Measurements from ENCODE around the gene SPTAN1.
"Not testable (repeated sequence)": the region's sequence is repeated elsewhere in the genome, so short reads cannot be mapped to it uniquely, and the experiment has no call there.

The SPTAN1 gene

GRCh38 chr9:128552153-128552743, at the start of gene SPTAN1:
Gene SPTAN1, plus strand, starts transcription at chr9:128552587. Its CDS starts 14,154 bp downstream, at chr9:128566741.
- DNase-seq (ENCODE audit: low read depth) = peak; percentile 67

DNA sequence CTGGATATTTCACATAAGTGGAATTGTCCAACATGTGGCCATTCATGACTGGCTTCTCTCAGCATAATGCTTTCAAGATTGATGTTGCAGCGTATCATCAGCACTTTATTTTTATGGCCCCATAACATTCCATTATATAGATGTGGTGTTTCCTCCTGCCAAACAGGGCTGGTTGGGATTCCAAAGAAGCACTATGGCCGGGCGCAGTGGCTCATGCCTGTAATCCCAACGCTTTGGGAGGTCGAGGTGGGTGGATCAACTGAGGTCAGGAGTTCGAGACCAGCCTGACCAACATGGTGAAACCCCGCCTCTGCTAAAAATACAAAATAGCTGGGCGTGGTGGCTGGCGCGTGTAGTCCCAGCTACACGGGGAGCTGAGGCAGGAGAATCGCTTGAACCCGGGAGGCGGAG, 49.0 kb upstream of the SPTAN1 start:
- DNase-seq (ENCODE audit: low read depth) = not testable (repeated sequence)

- no peak for DNase-seq (ENCODE audit: low read depth)
Measured at GRCh38 chr9:128503870-128504269, 48.5 kb upstream of the SPTAN1 start.

DNA sequence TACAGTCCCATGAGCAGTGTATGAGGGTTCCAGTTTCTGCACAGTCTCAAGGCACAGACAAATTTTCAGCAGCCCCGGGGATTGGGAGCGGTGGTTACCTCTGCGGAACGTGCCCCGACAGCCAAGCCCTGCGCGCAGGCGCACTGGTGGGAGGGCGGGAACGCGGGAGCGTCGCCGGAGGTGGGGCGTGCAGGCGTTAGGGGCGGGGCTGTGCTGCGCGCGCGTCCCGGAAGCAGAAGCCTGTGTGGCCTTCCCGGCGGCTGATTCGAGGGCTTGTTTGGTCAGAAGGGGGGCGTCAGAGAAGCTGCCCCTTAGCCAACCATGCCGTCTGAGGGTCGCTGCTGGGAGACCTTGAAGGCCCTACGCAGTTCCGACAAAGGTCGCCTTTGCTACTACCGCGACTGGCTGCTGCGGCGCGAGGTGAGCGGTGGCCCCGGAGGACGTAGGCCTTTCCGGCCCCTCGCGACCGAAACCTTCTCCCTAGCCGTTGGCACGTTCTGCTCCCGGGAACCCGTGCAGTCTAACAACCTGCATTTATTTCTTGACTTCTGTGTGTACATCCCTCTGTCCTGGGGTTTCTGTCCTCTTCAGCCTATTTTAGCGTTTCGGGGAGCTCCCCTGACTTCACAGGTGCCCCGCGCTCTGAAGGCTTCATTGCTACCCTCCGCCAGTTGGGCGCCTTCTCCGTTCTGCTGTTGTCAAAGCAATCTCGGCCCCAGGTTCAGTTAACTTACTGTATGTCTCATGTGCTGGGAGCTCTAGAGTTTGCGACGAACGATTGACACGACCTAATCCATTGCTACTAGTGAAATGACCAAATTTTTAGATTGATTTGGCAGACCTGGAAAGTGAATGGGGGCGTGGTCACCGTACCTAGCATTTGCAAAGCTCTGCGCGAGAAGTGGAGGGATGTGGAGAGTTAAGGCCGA, 47.6 kb upstream of the SPTAN1 start, which contains the start of gene GLE1:
GLE1 (plus strand) TSS at position 235 of the 929 bp plus-strand sequence; CDS start at position 322, 87 bp downstream.
- DNase-seq (ENCODE audit: low read depth) = peak; percentile 84

- DNase-seq (ENCODE audit: low read depth) = no peak
Measured at GRCh38 chr9:128505414-128505765, 47.0 kb upstream of the SPTAN1 start.

- DNase-seq (ENCODE audit: low read depth) = not testable (repeated sequence)
Measured at GRCh38 chr9:128505906-128506305, 46.5 kb upstream of the SPTAN1 start.

GRCh38 chr9:128512820-128513219, 39.6 kb upstream of the SPTAN1 start:
- DNase-seq (ENCODE audit: low read depth) = no peak

- DNase-seq (ENCODE audit: low read depth) = no peak
Measured at GRCh38 chr9:128521956-128522355, 30.4 kb upstream of the SPTAN1 start.

- DNase-seq (ENCODE audit: low read depth) = no peak
Measured at GRCh38 chr9:128523199-128523925, 29.0 kb upstream of the SPTAN1 start.

GRCh38 chr9:128526720-128527119, 25.7 kb upstream of the SPTAN1 start:
- DNase-seq (ENCODE audit: low read depth) = no peak

- DNase-seq (ENCODE audit: low read depth) = no peak
Measured at GRCh38 chr9:128528445-128529160, 23.8 kb upstream of the SPTAN1 start.

DNA sequence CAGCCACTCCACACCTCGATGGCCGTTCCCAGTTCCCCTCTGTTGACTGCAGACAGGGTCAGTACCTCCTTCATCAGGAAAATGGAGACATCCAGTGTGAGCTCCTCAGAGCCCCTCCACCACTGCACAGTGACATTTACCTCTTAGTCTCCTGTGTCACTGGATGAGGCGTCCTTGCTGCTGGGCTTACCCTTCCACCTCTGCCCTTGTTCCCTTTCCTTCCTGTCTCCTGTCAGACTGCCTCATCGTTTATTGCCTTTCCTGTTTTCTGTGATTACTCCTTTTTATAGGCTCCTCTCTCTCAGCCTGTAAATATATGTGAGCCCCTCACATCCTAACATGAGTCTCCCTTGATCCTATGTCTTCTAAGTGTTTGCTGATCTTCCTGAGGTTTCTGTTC, 23.2 kb upstream of the SPTAN1 start:
- no peak for DNase-seq (ENCODE audit: low read depth)

DNA sequence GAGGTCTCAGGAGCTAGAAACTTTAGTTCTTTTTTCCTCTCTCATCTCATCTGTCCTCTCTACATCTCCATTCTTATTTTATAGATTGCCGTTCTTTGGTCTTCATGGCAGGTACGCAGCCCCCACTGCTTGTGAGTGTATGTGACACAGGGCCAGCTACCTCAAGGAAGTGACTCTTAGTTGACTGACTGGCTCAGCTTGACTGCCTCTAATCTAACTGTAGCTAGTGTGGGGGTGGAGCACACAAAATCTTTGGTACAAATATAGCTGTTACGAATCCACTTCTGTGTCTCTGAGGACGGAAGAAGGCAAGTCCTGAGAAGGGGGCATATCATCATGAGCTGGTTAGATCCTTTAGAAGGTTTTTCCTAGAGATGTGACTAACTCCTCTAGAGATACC, 19.8 kb upstream of the SPTAN1 start:
- no peak for DNase-seq (ENCODE audit: low read depth)

GRCh38 chr9:128540634-128541360, 11.6 kb upstream of the SPTAN1 start:
- DNase-seq (ENCODE audit: low read depth) = no peak

DNA sequence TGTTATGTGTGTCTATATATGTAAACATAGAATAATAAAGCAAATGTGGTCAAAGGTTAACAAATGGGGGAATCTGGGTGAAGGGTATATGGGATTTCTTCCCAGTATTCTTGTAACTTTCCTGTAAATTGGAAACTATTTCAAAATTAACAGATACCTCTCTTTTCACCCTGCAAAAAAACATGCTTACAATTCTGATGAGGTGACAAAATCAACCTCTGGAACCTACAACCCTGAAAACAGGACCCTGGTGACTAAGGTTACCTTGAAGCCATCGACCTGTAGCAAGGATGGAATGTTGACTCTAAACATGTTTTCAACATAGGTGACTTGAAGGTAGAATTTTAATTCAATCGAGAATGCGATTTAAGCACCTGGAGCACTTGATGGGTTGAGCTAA, 5.9 kb upstream of the SPTAN1 start:
- no peak for DNase-seq (ENCODE audit: low read depth)

GRCh38 chr9:128548876-128549275, 3.5 kb upstream of the SPTAN1 start:
- DNase-seq (ENCODE audit: low read depth) = no peak

DNA sequence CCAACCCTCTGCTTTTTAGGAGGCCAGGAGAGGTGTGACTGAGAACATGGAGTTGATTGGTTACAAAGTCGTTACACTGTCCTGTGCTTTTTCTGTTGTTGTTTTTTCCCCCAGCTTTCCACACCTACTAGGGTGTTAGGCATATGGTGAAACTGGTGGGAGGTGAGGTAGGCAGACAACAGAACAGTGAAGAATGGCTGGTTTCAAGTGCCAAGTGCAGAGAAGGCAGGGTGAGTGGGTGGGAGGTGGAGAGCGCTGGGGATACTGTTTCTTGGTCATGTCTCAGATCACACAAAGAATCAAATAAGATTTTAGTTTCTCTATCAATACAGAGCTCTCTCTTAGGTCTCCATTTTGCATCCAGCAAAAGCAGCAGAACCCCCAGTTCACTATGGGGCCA, 2.2 kb upstream of the SPTAN1 start:
- no peak for DNase-seq (ENCODE audit: low read depth)

DNA sequence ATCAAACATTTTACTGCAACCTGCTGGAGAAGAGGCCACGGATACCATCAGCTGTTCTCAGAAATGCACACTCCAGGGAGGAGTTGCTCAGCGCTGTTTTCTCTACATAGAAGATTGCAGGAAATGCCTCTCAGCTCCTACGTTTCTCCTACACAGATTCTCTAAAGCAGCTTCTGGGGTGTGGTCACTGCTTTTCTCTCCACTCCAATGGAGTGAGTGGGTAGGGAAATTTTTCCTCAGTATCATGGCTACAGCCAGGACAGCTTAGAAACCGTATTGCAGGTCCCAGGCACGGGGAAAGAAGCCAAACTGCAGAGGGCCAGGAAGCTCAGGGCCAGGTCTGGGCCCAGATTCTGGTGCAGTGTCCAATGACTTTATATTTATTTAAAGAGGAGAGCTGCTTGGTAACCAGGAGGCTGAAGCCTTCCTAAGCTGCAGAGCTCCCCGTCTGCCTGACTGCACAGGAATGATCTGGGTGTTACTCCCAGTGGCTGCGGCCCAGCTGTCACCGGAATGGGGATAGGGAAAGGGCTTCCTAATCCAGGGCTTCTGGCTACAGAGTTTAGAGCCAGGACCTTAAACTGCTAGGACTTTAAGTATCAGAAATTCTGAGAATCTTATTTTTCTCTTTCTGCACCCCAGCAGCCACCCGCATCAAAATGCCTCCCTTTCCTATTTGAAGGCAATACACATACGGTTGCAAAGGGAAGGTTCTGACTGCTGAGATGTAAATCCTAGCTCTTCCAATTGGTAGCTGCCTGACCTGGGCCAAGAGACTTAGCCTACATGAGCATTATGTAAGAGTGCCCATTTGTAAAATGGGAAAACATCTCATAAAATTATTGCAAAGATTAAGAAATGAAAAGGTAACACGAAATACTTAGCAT, 1.4 kb upstream of the SPTAN1 start:
- no peak for DNase-seq (ENCODE audit: low read depth)

GRCh38 chr9:128551657-128552152, 682 bp upstream of the SPTAN1 start:
- no peak for DNase-seq (ENCODE audit: low read depth)
